Dermis blood vessel endothelial cell (primary cell): ENCODE measurements around the gene LRRC36. TPM values are rescaled to one million over a fixed set of nuclear protein-coding genes. Genes with fewer than 3 reads are reported as not detected.
"Not testable (repeated sequence)": the region's sequence is repeated elsewhere in the genome, so short reads cannot be mapped to it uniquely, and the experiment has no call there.

Experiments
- DNase-seq: peaks from one replicate; pipeline ENCODE4 v3.0.0; 2010
- total RNA-seq: library from RNA; depleted of rRNA; stranded (reverse); fragments of >200 nt; gene quantifications from 2 replicates; pipeline ENCODE4 v1.2.3, GENCODE V29; 2014

Gene LRRC36
- total RNA-seq, 1 donor from 2014 or later = not detected

DNA sequence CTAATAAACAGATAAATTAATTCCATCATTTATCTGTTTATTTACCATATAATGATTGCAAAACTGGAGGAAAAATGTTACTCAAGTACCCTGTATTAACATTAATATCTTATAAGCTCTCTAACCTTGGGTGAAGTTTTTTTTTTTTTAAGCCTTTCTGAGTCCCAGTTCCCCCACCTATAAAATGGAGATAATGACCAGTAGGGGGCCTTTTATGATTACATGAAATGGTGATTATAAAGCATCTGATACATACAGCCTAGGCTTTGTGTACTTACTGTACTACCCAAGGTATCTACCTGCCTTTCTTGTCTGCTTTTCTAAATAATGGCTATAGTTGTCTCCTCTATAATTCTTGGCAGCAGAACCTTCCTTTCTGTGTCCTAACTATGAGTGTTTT, 22.6 kb downstream of the LRRC36 start:
- peak; percentile 67 for DNase-seq

DNA sequence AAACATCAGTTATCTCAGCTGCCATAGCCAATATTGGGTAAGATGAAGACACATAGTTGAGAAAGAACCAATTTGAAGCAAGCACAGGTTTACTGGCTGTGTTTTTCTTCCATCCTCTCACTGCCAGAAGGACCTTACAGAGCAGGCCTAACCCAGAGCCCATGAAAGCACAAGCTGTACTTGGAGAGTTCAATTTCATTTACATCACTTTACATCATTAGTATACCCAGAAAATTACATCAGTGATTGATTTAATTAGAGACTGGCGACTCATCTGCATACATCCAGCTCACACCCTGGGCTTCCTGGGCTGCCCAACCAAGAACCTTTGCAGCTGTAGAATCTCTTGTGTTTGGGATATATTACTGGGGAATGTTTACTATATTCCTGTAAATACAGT, 23.7 kb downstream of the LRRC36 start:
- DNase-seq = no peak

DNA sequence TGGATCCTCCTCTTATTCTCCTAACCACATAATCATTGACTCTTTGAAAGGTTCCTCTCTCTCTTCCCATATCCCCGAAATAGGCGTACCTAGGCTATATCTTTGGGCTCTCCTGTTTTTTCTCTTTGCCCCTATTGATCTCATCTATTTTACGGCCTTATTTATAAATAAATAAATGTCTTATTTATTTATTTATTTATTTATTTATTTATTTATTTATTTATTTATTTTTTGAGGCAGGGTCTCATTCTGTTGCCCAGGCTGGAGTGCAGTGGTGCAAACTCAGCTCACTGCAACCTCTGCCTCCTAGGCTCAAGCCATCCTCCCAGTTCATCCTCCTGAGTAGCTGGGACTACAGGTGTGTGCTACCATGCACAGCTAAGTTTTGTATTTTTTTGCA, 25.8 kb downstream of the LRRC36 start:
- not testable (repeated sequence) for DNase-seq

DNA sequence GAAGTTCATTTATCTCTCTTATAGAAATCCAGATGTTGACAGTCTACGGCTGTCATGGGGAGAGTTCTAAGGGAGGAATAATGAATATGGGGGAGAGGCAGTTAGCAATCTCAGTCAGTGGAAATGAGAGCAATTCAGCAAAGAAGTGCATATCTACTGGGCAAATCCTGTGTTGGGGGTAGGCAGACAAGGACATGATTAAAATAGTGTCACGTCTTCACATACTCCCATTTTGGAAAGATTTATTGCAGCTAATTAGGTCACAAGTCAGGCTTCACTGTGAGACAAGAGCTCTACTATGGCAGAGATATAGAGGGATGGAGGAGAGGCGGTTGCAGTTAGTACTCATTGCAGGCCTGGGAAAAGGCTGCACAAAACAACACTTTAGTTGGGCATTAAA, 29.8 kb downstream of the LRRC36 start:
- DNase-seq = no peak

DNA sequence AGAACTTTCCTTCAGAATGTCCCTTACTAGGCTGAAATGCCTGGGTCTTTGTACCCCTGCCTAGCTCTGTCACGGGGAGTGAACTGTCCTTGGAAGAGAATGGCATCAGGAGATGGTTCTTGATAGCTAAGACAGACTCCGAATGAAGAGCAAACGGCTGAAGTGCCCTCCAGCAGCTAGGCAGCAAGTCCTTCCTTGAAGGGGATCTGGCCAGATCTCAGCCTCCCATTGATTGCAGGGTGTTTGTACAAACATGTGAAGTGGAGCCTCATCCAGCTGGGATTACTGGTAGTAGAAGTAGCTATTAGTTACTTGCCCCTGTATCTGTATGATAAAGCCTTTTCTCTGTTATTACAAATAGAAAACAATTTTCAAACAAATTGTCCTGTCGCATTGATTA, 30.9 kb downstream of the LRRC36 start:
- no peak for DNase-seq

DNA sequence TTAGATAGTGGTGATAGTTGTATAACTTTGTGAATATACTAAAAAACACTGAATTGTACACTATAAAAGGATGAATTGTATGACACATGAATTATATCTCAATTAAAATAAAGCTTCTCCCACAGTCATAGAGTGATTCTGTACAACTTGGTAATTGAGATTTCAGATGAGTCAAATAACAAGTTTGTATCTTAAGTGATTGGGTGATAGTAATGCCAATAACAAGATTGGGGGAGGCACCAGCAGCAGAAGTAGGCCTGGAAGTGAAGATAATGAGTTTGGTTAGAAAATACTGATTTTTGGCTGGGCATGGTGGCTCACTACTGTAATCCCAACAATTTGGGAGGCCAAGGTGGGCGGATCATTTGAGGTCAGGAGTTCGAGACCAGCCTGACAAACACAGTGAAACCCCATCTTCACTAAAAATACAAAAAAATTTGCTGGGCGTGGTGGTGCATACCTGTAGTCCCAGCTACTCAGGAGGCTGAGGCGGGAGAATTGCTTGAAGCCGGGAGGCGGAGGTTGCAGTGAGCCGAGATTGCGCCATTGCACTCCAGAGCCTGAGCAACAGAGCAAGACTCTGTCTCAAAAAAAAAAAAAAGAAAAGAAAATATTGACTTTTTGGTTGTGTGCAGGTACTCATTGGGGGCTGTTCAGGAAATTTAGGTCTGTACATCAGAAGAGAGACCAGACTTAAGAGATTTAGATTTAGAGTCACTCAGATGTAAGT, 33.1 kb downstream of the LRRC36 start:
- not testable (repeated sequence) for DNase-seq

DNA sequence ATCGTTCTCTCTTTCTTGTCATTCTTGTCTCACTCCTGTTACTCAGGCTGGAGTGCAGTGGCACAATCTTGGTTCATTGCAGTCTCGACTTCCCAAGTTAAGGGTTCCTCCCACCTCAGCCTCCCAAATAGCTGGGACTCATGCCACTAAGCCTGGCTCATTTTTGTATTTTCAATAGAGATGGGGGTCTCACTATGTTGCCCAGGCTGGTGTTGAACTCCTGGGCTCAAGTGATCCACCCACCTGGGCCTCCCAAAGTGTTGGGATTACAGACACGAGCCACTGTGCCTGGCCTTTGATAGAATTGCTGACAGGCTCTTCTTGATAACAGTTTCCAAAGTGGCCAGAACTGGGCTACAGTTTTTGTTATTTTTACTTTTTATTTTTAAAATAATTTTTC, 34.4 kb downstream of the LRRC36 start:
- no peak for DNase-seq

DNA sequence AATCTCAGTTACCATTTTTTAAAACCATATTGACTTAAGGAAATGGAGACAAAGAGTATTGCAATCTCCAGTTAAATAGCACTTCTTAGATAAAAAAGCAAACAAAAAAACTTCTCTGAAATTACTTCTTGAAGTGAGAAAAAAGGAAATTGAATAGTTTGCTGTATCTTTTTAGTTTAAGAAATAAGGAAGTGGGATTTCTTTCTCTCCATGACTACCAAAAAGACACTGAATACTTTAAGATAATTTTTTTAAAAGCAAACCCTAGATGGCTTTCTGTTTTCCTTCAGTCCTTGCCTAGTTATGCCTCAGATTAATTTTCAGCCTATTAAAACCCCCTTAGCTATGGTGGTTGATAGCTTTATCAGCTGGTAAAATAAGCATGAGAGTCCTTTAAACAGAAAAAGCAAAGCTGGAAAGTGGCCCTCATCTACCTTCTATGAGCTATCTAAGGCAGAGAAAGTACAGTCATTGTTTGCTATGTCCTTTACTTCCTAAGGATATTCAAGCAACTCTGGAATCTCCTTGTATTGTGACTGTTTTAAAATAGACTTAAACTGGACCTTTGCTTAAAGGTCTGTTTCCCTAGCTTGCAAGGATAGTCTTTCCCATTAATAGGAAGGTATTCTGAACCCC, 38.1 kb downstream of the LRRC36 start:
- DNase-seq = peak; percentile 46

DNA sequence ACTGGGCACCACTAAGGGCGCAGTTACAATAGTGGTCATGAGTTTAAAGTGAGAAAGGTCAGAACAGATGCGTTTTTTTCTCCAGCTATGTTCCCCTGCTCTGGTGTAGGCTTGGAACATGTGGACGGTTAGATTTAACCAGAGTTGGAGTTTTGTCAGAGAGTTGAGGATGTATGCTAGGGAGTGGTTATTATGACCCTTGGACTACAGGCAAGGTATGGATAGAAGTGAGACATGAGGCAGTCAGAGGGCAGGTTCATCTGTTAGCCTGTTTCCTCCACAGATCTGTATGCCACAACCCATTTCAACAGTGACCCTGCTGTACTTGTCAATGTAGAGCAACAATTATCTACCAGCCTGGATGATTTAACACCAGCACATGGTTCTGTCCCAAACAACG, 44.0 kb downstream of the LRRC36 start:
- no peak for DNase-seq

DNA sequence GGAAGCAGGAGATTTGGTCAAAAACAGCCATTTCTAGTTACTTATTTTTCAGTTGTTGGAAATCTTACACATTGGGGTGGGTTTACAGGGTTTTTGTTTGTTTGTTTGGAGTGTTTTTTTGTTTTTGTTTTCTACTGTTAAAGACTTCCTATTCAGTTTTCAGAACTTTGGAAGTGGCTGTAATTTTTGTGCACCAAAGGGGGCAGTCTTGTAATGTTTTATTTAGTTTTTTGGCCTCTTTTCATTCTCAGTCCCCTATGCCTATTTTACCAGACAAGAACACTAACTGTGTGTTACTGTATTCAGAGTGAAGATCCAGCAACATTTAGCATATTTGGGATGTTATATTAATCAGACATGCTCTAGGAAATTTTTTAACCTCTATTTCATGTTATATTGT, 46.0 kb downstream of the LRRC36 start:
- peak; percentile 52 for DNase-seq

DNA sequence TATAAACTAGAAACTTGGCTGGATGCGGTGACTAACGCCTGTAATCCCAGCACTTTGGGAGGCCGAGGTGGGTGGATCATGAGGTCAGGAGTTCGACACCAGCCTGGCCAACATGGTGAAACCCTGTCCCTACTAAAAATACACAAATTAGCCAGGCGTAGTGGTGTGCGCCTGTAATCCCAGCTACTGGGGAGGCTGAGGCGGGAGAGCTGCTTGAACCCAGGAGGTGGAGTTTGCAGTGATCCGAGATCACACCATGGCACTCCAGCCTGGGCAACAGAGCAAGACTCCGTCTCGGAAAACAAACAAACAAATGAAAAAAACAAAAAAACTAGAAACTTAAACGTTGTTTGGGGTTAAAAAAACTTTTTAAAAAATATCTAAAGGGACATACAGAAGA, 49.4 kb downstream of the LRRC36 start:
- DNase-seq = not testable (repeated sequence)

DNA sequence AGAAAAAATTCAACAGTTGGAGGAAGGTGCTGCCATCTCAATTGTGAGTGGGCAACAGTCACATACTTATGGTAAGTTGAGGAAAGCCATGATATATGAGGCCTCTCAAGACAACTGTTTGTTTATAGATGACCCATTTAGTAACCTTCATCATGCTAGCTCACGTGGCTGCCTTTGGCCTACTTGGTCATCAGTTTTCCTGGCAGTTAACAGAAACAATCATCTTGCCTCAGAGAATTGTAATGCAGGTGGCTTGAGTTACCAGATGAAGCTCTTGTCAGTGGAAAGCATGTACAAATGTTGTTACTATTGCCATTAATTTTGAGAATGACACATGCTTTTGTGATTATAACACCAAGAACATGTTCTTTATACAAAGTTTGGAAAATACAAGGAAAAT, 52.0 kb downstream of the LRRC36 start:
- DNase-seq = no peak

DNA sequence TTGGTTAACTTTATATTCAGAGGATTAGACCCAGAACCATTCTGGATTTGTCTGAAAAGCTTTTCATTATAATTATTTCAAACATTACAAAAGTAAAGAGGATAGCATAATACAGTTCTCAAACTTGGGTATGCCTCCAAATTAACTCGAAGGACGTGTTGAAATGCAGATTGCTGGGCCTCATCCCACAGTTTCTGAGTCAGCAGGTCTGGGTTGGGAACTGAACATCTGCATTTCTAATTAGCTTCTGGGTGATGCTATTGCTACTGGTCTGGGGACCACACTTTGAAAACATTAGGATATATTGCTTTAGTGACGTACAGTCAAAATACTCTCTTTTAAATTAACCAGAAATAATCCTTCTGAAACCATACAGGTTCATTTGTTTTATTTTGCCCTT, 56.7 kb downstream of the LRRC36 start:
- no peak for DNase-seq

DNA sequence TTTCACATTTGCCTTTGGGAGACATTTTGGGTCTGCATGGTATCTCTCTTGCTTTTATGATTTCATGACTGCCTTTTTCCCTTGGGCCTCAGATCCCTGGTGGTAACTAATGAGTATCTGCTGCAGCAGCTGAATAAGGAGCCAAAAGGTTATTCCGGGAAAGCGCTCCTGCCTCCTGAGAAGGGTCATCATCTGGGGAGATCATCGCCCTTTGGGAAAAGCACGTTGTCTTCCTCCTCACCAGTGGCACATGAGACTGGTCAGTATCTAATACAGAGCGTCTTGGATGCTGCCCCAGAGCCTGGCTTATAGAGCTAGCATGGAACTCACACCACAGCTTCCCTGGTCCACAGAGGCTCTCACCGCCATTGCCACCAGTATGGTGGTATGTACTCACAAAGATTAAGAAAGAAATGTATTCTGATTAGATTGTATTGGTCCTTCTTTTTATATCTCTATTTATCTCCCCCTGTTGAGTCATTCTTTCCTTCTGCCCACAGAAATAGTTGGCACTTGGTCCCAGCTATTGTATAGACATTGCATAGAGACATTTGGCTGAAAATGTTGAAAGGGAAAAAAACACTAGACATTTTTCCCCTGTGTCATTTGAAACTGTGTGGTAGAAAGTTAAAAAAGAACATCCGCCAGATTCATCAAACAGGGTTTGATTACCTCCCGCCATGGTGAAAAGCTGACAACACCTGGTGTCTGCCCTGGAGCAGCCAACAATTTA, 58.3 kb downstream of the LRRC36 start:
- DNase-seq = peak; percentile 71

DNA sequence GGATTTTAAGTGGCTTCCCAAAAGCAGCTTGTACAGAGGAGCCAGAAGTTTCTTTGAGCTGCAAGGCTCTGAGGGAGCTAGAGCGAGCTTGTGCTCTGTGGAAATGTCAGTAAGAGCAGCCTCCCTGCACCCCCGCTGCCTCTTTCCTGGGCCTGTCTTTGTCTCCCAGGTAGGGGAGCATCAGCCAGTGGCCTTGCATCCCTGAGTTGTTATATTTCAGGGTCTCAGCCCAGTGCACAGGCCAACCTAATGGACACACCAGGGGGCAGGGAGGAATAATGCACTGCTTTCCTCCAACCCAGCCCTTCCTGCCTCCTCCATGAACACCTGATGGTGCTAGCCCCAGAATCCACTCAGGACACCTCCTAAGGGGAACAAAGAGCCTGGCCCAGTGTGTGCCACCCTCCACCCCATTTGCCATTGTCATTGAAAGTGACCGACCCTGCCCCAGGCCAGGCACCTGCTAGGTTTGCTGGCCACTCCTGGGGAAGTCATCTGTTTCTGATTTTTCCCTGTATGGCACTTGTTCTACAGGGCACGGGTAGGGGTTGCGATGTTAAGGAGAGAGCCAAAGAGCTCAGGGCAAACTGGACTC, 60.3 kb downstream of the LRRC36 start:
- DNase-seq = no peak

DNA sequence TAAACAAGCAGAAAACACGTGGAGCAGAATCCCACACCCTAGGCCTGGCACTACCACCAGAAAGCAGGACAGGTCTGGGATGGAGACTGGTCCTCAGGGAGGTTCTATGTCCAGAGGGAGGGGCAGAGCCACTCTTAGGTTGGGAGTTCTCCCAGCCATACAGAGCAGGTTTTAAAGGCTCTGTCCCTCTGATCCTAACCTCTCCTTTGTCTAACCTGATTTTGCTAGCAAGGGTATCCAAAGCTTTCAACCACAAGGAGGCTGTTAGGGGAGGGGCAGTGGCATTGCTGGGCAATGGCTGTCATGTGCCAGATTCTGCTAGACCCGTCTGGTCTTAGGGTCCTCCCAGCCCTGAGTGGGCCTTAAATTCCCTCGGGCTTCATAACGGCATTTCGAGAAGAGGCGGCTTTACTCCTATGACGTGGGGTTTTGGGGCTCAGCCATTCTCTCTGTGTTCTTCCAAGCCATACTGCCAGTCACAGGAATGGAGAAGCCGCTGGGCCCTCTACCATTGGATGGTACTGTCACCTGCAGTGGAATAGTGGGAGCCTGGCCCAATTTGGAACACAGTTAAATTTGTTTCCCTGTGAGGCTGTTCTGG, 61.0 kb downstream of the LRRC36 start:
- no peak for DNase-seq

DNA sequence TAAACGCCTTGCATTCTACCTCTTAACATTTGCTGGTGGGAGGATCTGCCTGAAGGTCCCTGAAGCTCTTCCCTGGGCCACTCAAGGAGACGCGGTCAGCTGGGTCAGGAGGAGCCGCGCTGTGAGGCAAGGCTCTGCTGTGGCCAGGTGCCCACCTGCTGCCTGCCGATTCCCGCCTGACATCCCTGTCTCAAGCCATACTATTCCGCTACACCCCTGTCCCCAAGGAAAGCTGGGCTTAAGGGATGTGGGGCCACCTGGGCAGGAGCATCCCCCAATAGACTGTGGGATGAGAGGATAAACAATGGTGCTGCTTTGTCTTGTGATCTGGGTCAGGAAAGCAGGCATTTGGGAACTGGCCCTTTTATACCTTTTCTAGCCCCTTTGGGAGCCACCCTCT, 61.6 kb downstream of the LRRC36 start:
- DNase-seq = no peak

DNA sequence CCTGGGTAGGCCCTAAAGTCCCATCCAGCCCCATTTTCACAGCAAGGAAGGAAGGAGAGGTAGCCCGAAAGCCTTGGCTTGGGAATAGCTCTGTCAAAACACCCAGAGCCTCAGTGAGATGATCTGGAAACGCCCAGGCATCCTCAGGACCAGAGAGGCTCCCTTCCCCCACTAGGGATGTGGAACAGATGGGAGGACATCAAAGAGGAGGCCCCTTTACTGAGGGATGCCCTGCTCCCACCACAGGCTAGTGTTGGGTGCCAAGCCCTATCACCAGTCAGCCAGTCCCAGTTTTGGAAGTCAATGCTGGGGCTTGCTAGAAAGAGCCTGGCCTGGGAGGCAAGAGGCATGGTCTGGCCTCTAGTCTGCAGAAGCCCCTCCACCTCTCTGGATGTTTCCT, 62.0 kb downstream of the LRRC36 start:
- no peak for DNase-seq

DNA sequence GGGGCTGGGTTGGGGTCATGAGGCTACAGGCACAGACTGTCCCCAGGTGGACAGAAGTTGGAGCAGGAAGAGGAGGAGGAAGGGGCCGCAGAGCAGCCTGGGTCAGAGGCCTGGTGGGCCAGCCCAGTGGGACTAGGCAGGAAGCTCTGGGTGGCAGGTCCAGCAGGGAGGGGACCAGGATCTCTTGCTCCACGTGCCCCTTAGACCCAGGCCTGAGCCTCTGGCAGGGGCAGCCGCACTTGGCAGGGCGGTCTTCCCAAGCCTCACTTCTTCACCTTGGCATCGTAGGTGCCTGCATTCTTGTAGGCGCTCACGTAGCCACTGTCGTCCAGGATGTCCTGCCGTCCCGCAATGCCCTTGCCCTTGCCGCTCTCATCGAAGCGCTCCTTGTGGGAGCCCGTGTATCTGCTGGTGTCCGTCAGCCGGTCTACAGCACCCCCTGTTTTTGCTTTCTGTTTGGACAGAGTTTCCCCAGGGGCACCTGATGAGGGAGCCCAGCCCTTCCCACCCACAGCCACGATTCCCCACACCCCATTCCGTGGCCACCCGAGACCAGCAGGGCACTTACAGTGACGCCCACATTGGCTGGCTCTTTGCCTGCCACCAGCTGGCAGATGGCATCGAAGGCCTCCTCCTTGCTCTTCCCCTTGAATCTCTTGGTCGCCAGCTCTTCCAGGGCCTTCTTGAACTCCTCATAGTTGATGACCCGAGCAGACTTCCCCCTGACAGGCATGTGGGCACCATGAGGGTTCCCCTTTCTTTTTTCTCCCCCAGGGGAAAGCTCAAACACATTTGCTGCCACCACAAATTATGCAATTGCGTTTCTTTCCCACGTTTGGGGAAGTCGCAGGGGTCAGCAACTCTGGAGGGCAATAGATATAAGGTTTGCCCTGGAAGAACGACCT, 63.5 kb downstream of the LRRC36 start:
- DNase-seq = no peak

DNA sequence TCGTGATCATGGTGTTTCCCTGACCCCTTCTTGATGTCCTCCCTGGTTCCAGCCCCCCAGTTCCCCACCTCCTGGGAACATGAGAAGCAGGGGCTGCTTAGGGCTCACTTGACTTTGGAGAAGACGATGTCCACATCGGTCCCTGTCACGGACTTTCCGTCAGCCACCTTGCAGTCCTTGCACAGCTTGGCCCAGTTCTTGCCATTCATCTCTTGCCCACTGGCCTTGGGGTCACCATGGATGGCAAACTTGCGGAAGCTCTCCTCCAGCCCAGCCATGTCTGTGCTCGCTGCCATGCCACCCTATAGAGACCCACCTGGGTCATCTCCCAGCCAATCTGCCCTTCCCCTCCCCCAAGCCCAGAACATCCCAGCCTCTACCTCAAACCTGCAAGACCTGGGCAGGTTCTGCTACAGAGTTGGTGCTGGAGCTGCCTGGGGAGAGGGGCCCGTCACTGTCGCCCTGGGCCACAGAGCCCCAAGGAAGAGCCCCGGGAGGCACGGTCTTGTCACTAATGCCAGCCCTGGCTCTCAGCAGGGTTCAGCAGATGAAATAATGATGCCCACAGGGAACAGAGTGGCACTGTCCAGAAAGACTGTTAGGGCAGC, 64.3 kb downstream of the LRRC36 start:
- DNase-seq = no peak
